ENCODE data around the gene IGFALS. TPM values are rescaled to one million over a fixed set of nuclear protein-coding genes. Genes with fewer than 3 reads are reported as not detected.

The IGFALS gene
- total RNA-seq, 1 experiment from 2014 or later, result not detected

- ChIA-PET CTCF (interaction anchor here (1.3 to 1.6 kb wide), 2 partner anchors 8 to 76 kb away, joined by 6 to 9 read pairs; partner anchors contain the start of gene MAPK8IP3), POLR2A (ENCODE audit: unreplicated experiment) (interaction anchor here (0.5 to 1.1 kb wide), 6 partner anchors 8 to 485 kb away, joined by 3 to 11 read pairs (median 8); partner anchors contain the start of gene MAPK8IP3)
- Histone ChIP-seq H3K79me2 (ENCODE audit: low read depth) (peaks cover 55% of the 10 kb centered on the region), H3K4me2 (peak overlapping the region; percentile 91), H3K9me2 (ENCODE audit: insufficient read depth) (no peaks in the 10 kb centered on the region), H4K20me1 (ENCODE audit: insufficient read depth) (peaks cover 48% of the 10 kb centered on the region), H3K36me3 (ENCODE audit: low read depth) (0 out of 2 replicates have a peak, but pooled peaks cover 8% of the 10 kb centered on the region), H3K4me1 (replicated peaks; ENCODE audit: insufficient read depth) (peaks cover 15% of the 10 kb centered on the region), H2AFZ (peak overlapping the region; percentile 22; the same call in 1 of the 2 replicates), H3K9me3 (ENCODE audit: insufficient read depth, low read depth) (no peaks in the 10 kb centered on the region), H3F3A (ENCODE audit: insufficient read depth, low read depth) (peaks cover 26% of the 10 kb centered on the region), H3K27ac (peak overlapping the region; percentile 50; the same call in 1 of the 2 replicates), H3K4me3 (peak overlapping the region; percentile 93), H3K27me3 (ENCODE audit: insufficient read depth, low read depth) (no peaks in the 10 kb centered on the region)
- DNase-seq, result peak; percentile 55 to 65
- no TSS peak for BruUV-seq (replicated peaks)
- TF ChIP-seq CTCF (conservative IDR thresholded peaks at IDR 0.05) (no peak), EZH2 (IDR thresholded peaks at IDR 0.05; ENCODE audit: low read depth) (no peak)
- intact Hi-C loops (cut with micrococcal nuclease; ENCODE audit: unreplicated experiment), result loop anchor here (5.0 kb wide), 2 partner anchors 160 to 370 kb away; partner anchors contain the start of gene MSRB1
These were observed 11.6 kb downstream of the IGFALS start for GRCh38 chr16:1781758-1782407.

DNA sequence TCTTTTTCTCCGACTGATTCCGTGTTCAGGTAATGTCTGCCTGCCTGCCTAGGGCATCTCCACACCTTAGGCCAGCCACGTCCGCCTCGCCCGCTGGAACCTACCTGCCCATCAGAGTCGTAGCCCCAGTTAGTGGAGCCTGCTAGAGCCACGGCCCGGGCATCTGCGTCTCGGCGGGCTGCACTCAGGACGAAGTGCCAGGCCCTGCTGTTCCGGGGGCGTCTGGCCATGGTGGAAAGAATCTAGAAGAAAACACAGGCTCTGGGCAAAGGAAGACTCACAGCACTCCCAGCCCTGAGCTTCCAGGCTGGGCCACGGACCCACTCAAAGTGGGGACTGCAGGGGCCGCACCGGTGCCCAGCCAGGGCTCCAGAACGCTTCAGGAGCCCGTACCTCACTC lies 12.3 kb downstream of the IGFALS start:
- Histone ChIP-seq H3K9me2 (ENCODE audit: insufficient read depth) (no peaks in the 10 kb centered on the region), H3K4me2 (peak overlapping the region; percentile 91), H3F3A (ENCODE audit: insufficient read depth, low read depth) (peaks cover 29% of the 10 kb centered on the region), H3K4me1 (replicated peaks; ENCODE audit: insufficient read depth) (peaks cover 15% of the 10 kb centered on the region), H2AFZ (no peak overlapping the region), H3K27ac (peak overlapping the region; percentile 50; the same call in 1 of the 2 replicates), H3K36me3 (ENCODE audit: low read depth) (0 out of 2 replicates have a peak, but pooled peaks cover 8% of the 10 kb centered on the region), H3K27me3 (ENCODE audit: insufficient read depth, low read depth) (no peaks in the 10 kb centered on the region), H4K20me1 (ENCODE audit: insufficient read depth) (peaks cover 47% of the 10 kb centered on the region), H3K4me3 (peak overlapping the region; percentile 93), H3K79me2 (ENCODE audit: low read depth) (peaks cover 51% of the 10 kb centered on the region), H3K9me3 (ENCODE audit: insufficient read depth, low read depth) (no peaks in the 10 kb centered on the region)
- BruUV-seq (replicated peaks), result no TSS peak
- no peak for TF ChIP-seq CTCF (conservative IDR thresholded peaks at IDR 0.05)
- no peak for TF ChIP-seq EZH2 (IDR thresholded peaks at IDR 0.05; ENCODE audit: low read depth)
- DNase-seq, result no peak
- intact Hi-C loops (cut with micrococcal nuclease; ENCODE audit: unreplicated experiment), result loop anchor here (5.0 kb wide), 2 partner anchors 161 to 371 kb away; partner anchors contain the start of gene MSRB1
- POLR2A ChIA-PET (ENCODE audit: unreplicated experiment), result interaction anchor here (0.6 to 0.7 kb wide), 2 partner anchors 60 to 415 kb away, joined by 4 to 5 read pairs; no protein-coding TSS in a partner anchor
- CTCF ChIA-PET, result no interaction called here

DNA sequence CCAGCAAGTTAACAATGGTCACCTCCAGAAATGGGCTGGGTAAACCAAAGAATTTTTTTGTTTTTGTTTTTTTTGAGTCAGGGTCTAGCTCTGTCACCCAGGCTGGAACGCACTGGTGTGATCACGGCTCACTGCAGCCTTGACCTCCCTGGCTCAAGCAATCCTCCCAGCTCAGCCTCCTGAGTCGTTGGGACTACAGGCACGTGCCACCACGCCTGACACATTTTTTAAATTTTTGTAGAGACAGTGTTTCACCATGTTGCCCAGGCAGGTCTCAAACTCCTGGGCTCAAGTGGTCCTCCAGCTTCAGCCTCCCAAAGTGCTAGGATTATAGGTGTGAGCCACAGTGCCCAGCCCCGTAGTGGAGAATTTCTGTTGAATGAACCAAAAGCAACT lies 12.8 kb downstream of the IGFALS start:
- Histone ChIP-seq H3K4me2 (peak overlapping the region; percentile 91), H3K79me2 (ENCODE audit: low read depth) (peaks cover 48% of the 10 kb centered on the region), H3K9me3 (ENCODE audit: insufficient read depth, low read depth) (no peaks in the 10 kb centered on the region), H4K20me1 (ENCODE audit: insufficient read depth) (peaks cover 43% of the 10 kb centered on the region), H3K9me2 (ENCODE audit: insufficient read depth) (no peaks in the 10 kb centered on the region), H3F3A (ENCODE audit: insufficient read depth, low read depth) (peaks cover 29% of the 10 kb centered on the region), H3K36me3 (ENCODE audit: low read depth) (0 out of 2 replicates have a peak, but pooled peaks cover 8% of the 10 kb centered on the region), H2AFZ (no peak overlapping the region), H3K27me3 (ENCODE audit: insufficient read depth, low read depth) (no peaks in the 10 kb centered on the region), H3K4me3 (peak overlapping the region; percentile 93; the same call in 1 of the 2 replicates), H3K27ac (no peak overlapping the region), H3K4me1 (replicated peaks; ENCODE audit: insufficient read depth) (peaks cover 15% of the 10 kb centered on the region)
- no peak for TF ChIP-seq EZH2 (IDR thresholded peaks at IDR 0.05; ENCODE audit: low read depth)
- CTCF ChIA-PET, result interaction anchor here (0.6 kb wide), 1 partner anchor 103 kb away, joined by 4 read pairs; the partner anchor contains the start of gene JPT2
- POLR2A ChIA-PET (ENCODE audit: unreplicated experiment), result interaction anchor here (0.6 kb wide), 1 partner anchor 61 kb away, joined by 5 read pairs; no protein-coding TSS in a partner anchor
- intact Hi-C loops (cut with micrococcal nuclease; ENCODE audit: unreplicated experiment), result loop anchor here (5.0 kb wide), 2 partner anchors 162 to 372 kb away; partner anchors contain the start of gene MSRB1
- DNase-seq, result no peak
- BruUV-seq (replicated peaks), result TSS peak; percentile 34
